Stimulated activated naive CD8-positive, alpha-beta T cell treated with anti-CD3 and anti-CD28 coated beads, Interleukin-15, Interleukin-2, amounts not matched to agents 100 U/mL and 50 U/mL, for 24 hours (primary cell): ENCODE measurements around the gene STX19.
"Not testable (repeated sequence)": the region's sequence is repeated elsewhere in the genome, so short reads cannot be mapped to it uniquely, and the experiment has no call there.

Experiments
- ATAC-seq: fragments of 150-1000 bp; cut with Tn5 transposase; one replicate; pipeline ENCODE4 v1.10.0; 2021
- DNase-seq: peaks from one replicate; pipeline ENCODE4 v3.0.0; 2021

STX19 gene

GRCh38 chr3:93973131-93974126, 55.0 kb downstream of the STX19 start, which contains the start of gene PROS1:
PROS1 (minus strand) TSS chr3:93973896; CDS start chr3:93973749, 147 bp downstream.
- ATAC-seq = peak; percentile 90
- peak; percentile 60 for DNase-seq

DNA sequence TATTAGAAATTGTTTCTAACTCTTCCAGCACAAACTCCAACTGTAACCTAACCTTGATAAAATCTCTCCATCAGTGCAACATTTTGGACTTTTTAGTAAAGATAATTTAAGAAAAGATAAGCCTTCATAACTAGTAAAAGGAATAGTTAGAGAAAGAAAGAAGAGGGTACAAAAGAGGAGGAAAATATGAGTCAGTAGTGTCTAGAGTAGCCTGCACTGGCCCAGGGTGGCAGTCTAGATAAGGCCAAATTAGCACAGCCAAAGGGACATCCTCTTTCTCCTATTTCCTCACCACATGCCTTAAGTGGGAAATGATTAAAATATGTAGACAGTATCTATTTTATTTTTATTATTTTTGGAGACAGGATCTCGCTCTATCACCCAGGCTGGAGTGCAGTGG, 58.4 kb downstream of the STX19 start:
- ATAC-seq = no peak

GRCh38 chr3:93969443-93969842, 59.0 kb downstream of the STX19 start:
- DNase-seq = no peak
- ATAC-seq = no peak

More for the DNA sequence above, 58.4 kb downstream of the STX19 start:
- DNase-seq = no peak

DNA sequence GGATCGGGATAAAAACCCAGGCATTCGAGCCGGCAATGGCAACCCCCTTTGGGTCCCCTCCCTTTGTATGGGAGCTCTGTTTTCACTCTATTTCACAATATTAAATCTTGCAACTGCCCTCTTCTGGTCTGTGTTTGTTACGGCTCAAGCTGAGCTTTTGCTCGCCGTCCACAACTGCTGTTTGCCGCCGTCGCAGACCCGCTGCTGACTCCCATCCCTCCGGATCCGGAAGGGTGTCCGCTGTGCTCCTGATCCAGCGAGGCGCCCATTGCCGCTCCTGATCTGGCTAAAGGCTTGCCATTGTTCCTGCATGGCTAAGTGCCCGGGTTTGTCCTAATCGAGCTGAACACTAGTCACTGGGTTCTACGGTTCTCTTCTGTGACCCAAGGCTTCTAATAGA, 63.3 kb downstream of the STX19 start:
- DNase-seq, ATAC-seq: not testable (repeated sequence)
